GM12872 (cell line): Measurements from ENCODE around the gene ACBD4.

Experiments used
- TF ChIP-seq, protein P1 (sequence below): IDR thresholded peaks from 3 replicates; pipeline ENCODE4 v1.5.1; 2011; ENCODE audit warnings: low read depth, mild to moderate bottlenecking, low read length, moderate library complexity; ENCODE audit not compliant: insufficient read depth

Gene ACBD4

DNA sequence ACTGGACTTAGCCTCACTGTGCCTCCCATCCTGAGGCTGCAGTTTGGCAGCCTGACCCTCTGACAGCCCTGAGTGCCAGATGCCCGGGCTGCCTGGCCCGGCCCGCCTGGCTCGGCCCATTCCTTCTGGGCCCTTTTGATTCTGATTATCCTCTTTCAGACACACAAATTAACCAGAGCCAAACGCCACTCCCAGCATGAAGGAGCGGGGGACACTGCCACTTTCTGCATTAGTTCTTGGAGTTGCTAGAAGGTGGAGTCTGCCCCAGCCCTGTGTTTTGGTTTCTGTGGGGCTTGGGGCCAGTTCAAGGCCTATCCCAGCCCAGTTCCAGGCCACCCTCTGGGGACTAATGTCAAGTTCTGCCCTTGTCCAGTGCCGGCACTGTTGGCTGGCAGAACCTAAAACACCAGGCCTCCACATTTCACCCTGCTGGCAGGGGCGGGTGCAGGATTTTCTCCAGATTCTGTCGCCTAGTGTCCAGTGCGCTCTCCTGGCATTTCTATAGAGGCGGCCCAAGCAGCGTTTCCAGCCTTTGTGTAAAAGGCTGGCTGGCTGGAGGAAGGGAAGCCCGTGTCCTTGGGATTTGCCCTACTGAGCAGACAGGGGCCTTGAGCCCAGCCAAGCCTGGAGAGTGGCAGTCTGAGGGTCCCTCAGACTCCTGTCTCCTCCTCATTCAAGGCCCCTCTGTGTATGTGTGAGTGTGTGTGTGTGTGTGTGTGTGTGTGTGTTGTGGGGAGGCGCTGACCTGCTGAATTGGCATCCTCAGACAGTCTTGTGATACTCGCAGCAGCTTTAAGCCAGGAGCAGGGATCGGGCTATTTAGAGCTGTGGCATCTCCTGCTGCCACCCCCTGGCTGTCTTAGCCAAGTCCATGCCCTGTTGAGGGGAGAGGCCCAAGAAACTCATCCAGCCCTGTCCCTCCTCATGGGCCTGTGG, 24.5 kb upstream of the ACBD4 start:
- TF ChIP-seq, protein P1, sequence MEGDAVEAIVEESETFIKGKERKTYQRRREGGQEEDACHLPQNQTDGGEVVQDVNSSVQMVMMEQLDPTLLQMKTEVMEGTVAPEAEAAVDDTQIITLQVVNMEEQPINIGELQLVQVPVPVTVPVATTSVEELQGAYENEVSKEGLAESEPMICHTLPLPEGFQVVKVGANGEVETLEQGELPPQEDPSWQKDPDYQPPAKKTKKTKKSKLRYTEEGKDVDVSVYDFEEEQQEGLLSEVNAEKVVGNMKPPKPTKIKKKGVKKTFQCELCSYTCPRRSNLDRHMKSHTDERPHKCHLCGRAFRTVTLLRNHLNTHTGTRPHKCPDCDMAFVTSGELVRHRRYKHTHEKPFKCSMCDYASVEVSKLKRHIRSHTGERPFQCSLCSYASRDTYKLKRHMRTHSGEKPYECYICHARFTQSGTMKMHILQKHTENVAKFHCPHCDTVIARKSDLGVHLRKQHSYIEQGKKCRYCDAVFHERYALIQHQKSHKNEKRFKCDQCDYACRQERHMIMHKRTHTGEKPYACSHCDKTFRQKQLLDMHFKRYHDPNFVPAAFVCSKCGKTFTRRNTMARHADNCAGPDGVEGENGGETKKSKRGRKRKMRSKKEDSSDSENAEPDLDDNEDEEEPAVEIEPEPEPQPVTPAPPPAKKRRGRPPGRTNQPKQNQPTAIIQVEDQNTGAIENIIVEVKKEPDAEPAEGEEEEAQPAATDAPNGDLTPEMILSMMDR = no peak

DNA sequence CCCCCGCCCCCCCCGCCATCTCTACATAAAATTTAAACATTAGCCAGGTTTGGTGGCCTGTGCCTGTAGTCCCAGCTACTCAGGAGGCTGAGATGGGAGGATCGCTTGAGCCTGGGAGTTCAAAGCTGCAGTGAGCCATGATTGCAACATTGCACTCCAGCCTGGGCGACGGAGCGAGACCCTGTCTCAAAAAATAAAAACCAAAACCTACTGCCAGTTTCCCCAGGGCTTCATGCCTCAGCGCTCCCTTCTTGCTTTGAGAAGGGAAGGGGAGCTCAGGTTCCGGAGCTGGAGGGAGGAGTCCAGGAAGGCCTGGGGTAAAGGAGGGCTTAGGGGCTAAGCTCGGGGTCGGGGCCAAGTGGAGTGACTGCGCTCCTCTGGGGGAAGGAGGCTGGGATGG, 23.6 kb upstream of the ACBD4 start:
- TF ChIP-seq, protein P1 = no peak

GRCh38 chr17:45112559-45113423, 22.7 kb upstream of the ACBD4 start:
- TF ChIP-seq, protein P1 = no peak

- TF ChIP-seq, protein P1 = no peak
These were observed 22.1 kb upstream of the ACBD4 start for GRCh38 chr17:45113424-45113754.

DNA sequence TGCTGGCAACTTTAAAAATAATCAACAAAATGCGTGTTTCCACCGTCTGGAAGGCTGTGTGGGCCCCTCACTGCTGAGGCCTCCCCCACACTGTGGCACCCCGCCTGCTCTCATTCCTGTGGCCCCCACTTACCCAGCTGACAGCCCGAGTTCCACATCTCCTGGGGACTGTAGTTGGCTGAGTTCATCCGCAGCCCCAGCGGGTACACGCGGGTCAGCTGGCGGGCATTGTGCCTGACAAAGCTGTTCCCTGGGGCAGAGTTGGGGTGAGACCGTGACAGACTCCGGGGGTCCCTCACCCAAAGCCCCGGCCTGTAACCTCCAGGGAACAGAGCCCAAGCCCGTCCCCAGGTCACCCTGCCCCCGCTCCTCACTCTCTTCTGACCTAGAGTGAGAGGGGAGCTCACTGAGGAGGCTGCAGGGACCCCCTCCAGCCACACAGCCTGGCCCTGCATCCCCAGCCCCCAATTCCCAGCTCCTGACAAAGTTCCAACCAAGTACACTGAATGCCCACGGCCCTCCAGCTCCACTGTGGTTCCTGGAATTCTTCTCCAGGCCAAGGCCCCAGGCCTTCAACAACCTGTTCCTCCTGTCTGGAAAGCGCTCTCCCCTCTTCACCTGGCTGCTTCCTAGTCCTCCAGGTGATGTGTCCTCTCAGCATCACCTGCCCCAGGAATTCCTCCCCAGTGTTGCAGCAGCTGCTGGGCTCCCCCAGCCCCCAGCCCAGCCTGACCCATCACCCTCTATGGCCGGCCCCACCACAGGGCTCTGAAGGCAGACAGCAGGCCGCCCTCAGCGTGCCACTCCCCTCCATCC, 21.2 kb upstream of the ACBD4 start:
- TF ChIP-seq, protein P1 = no peak

DNA sequence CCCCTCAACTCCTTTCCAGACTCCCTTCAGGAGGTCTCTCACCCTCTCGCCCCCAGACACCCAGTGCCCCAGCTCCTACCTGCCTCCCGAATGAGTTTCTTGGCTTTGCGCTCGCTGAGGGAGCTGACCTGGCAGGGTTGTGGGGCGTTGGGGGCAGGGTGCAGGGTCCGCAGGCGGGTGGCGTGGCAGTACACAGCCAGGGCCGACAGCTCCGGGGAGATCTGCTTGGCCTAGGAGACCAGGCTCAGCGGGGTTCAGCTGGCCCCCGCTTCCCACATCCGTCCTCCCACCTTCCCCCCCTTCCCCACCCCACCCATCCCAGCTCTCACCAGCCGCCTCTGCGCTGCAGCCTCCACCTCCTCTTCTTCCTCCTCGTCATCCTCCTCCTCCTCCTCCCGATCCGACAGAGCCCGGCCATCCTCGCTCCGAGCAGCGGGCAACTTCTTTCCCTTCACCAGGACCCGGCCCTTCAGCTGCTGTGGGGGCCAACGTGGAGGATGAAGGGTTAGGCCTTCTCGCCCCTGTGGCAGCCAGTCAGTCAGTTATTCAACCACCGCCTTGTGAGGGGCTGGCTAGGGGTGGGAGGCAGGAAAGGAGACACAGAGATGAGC, 20.4 kb upstream of the ACBD4 start:
- TF ChIP-seq, protein P1 = no peak
